DMS79 treated with DMSO at 0.1 percent for 48 hours (cell line): ENCODE results near the gene ETS1.
A peak's percentile ranks its signal among the peaks of the same experiment; 100 is the strongest.

Source experiments
- DNase-seq: peaks from one replicate; lab custom pipeline; 2025; lab: John Stamatoyannopoulos, UW

Gene ETS1

DNA sequence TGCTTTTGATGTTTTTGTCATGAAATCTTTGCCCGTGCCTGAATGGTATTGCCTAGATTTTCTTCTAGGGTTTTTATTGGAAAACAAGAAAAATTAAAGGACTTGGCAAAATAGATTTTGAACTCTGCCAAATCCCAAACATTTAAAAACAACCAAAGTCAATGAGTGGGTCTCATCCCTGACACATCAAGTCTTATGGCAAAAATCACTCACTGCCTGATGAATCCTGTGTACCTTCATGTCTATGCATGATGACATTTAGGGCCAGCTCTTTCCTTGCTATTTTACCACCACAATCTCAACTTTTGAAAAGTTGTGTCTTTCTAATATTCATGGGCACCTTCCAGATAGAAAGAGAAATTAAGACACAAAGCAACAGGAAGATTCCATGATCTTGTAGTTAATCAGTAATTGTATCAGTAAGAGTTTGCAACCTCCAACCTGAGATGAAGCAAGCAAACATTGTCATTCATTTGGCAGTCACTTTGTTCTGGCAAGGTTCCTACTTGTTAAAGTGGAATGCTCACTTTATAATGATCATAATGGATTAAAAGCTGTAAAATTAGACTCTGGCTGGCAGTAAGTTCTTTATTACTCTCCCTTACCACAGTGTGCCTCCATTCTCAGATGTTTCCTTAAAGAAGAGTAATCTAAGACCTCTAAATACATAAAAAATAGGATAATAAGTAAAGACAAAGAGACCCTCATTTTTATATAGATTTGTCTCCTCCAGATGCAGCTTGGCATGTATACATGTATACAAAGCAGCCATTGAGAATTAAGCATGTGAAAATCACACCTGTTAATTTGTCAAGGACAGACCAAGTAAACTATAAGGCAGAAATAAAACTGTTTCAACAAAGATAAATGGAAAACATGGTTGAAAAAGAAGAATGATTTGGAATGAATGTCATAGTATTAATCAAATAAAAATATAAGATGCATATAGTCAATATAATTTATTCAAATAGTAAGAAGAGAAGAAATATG lies 51.6 kb downstream of the ETS1 start:
- DNase-seq: peak; percentile 28

GRCh38 chr11:128533472-128533871 lies 53.9 kb downstream of the ETS1 start:
- no peak for DNase-seq

DNA sequence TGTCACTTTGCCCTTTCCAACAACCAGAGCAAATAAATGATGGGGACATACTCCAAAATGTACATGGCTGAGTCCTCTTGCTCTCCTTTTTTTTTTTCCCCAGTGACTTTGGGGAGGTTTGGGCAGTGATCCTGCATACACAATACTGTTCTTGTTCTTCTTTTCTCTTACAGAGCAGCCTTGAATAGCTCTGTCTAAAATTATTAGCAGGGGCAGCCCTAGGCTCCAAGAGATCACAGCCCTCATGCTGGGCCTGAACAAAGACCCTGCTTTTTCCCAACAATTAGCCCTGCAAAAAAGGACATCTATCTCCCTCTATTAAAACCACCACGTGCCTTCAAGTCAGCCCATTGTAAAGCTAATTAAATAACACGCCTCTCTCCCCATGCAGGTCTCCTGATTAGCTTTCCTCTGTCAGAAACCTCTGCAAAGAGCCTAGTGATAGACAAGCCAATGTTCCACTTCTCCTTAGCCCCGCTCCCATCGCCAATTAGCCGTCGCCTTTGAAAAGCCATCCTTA lies 54.7 kb downstream of the ETS1 start:
- no peak for DNase-seq

- DNase-seq: no peak
Observed at GRCh38 chr11:128532016-128532571, 55.3 kb downstream of the ETS1 start.

GRCh38 chr11:128531588-128531987 lies 55.8 kb downstream of the ETS1 start:
- no peak for DNase-seq

DNA sequence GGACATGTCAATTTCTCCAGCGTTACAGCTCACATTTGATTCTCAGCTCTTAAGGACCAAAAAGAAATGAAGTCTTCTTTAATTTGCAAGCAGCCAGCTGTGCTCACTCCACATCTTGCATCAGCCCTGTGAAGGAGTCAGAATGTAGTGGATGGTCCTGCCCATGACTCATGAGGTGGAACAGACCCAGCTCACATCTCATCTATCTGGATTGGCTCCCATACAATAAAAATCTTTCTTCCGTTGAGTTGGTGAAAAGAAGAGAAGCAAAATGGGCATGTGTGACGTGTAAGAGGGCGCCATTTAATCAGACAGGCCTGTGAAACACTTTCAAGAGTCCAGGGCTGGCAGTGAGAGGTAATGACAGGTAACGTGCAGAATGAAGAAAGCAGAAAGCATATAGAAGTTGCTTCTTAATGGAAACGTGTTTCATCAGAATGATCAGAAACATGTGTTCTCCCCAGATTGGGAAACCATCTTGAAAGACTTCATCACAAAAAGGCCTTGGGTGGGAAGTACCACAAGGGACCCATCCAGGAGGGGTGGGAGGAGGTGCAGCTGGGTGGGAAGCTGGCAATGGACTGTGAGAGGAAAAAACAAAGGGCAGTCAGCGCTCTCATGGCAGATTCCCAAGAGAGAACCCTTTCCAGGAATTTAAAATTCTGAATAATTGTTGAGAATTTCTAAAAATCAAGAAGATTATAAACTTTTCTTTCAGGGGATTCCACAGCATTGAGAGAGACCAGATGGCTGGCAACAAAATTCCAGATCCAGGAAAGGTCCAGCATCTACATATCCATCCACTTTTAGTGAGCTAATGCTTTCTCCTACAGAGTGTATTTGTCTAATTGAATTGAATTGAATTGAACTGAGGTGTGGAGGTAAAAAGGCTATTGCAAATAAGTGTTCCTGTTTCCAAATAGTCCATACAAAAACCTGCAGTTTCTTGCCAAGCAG lies 57.0 kb downstream of the ETS1 start:
- DNase-seq: peak; percentile 58

- DNase-seq: no peak
Observed at GRCh38 chr11:128528294-128528693, 59.1 kb downstream of the ETS1 start.

DNA sequence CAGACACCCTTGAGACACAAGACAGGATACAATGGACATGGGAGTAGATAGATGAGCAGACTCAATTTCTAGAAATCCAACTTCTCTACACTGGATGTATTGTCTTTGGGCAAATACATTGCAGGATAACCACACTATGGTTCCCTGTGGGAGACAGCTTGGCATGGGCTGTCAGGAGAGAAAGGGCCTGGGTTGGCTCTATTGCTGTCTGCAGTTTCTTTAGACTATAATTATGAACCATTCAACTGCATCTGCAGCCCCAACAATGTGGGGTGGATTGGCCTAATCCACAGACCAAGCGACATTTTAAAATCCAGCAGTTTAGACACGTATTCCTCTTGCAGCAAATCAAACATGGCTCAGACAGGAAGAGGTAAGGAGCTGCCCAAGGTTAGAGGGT lies 60.3 kb downstream of the ETS1 start:
- no peak for DNase-seq

DNA sequence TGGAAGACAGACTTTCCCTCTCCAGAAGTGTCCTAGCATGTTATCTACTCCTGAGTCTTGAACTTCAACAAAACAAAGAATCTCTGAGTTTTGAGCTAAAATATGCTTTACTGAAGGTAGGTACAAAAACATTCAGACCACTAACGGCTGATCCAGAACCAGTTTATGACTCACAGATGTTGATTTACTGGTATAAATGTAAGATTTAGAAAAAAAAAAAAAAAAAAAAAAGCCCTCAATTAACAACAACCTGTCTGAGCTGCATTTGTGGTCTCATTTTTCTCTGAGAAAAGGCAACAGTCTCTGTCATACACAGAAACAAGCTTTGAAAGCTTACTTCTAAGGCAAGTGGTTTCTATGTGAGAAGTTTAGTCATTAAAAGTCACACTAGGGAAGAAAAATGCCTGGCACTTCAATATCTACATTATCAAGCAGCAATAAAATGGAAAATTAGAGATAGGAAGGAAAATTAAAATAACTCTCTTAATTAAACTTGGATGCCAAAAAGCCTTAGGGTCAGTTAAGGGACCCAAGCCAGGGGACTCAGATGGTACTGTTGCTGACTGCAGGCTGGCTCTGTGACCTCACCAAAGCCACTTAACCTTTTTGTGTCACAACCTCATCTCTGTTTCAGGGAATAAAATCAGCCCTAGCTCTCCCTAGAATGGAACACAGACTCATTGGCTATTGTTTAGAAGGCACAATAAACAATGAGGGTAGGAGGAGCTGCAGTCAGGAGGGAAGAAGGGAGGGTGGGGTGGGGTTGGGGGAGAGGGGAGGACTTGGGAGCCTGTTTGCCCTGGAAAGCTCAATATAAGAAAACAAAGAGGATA lies 61.7 kb downstream of the ETS1 start:
- no peak for DNase-seq

- no peak for DNase-seq
Observed at GRCh38 chr11:128524172-128524571, 63.2 kb downstream of the ETS1 start.

GRCh38 chr11:128523641-128524040 lies 63.7 kb downstream of the ETS1 start:
- no peak for DNase-seq

DNA sequence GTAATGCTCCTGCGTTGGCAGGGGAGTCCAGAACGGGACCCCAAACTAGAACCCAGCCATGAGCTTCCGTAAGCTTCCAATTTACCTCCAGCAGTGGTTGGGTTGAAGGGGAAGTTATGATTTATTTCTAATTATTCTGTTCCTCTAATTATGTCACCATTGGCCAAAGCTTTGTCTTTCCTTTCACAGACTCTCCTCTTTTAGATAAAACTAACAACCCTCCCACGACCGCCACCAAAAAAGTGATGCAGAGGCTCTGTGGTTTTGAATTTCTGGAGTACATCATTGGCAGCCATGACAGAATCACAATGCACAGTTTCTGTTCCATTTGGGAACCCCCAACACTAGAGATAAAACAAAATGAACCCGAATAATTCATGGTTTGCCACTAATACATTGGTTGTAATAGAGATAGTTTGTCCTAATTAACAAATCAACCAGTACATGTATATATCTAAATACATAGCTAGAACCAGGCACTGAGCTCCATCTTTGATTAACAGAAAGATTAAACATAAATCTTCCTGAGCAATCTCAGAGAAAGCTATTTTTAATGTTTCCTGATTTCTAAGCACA lies 64.3 kb downstream of the ETS1 start:
- DNase-seq: peak; percentile 50

DNA sequence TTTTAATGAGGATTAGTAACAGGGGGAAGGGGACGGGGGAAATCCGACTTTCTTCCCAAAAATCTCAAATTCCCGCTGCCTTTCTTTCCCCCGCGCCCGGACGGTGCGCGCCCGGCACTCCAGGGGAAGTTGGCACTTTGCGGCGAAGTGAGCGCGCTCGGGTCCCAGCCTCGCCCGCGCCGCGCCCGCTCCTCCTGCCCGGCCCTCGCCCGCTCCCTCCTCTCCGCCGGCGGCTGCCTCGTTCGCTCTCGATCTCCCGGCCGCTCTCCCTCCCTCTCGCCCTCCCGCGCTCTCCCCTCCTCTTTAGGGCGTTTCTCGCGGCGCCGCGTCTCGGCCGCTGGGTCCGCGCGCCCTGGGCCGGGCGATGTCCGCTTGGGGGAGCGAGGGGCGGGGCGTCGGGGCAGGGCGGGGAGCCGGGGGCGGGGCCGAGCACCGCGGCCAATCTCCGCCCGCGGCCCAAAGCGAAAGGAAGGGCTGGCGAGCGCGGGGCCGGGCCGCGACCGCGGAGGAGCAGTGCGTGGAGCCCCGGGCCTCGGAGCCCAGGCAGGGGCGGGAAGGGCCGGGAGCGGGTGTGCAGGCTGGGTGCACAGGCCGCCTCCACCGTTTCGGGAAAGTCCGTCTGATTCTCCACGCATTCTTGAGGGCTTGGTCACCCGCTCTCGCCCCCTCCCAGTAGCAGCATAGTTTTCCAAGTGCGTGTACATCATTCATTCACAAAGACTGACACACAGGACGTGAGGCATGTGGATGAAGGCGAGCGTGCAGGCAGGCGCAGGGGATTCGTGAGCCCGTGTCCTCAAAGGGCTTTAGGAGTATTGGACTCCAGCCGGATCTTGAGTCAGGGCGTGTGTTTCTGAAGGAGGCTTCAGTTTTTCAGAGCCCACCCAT lies 65.1 kb downstream of the ETS1 start:
- peak; percentile 85 for DNase-seq

GRCh38 chr11:128521682-128522054 lies 65.7 kb downstream of the ETS1 start:
- no peak for DNase-seq

DNA sequence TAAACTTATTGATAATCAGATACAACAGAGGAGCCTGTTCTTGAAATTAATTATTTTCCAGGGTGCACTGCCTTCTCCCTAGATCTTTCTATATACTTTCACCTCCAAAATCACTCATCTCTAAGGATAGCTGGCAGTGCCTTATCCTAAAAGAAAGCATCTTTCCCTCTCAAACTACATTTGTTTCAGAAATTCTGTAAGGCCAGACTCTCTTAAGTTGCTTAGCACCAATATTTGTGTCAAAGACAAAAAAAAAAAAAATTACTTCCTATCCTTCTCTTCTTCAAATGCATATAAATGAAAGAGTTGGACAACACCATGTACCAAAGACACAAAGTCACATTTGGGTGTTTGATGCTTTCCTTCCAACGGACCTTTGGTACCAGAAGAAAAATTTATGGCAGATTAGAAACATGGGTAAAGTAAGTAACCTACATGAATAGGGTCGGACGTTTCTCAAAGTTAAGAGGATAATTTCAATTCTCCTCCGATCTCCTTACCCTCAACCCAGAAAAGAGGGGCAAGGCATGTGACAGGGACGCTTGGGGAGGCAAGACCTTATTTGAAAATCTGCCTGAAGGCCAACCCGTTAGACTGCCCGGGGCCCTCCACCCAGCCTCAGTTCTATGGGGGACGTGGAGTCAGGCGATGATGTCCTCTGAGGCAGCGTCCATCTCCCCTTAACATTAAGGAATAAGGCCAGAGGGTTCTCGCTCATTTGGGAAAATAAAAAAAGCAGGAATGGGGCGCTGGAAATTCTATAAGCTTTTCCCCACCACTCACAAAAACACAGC lies 66.3 kb downstream of the ETS1 start:
- DNase-seq: no peak

GRCh38 chr11:128520206-128520887 lies 67.0 kb downstream of the ETS1 start:
- no peak for DNase-seq

- no peak for DNase-seq
Observed at GRCh38 chr11:128519338-128519737, 68.0 kb downstream of the ETS1 start.

- DNase-seq: peak; percentile 21
Observed at GRCh38 chr11:128518493-128519207, 68.7 kb downstream of the ETS1 start.
